Measurements from ENCODE around the gene BSN.

GRCh38 chr3:49616491-49616941, 62.2 kb downstream of the BSN start:
- no peak for TF ChIP-seq CTCF (IDR thresholded peaks at IDR 0.05)
- TF ChIP-seq POLR2A (IDR thresholded peaks at IDR 0.05), result no peak
